ENCODE results near the gene DHX29. TPM values are rescaled to one million over a fixed set of nuclear protein-coding genes. Genes with fewer than 3 reads are reported as not detected.

Gene DHX29
- total RNA-seq, 1 experiment from 2014 or later, result 16.5 TPM

DNA sequence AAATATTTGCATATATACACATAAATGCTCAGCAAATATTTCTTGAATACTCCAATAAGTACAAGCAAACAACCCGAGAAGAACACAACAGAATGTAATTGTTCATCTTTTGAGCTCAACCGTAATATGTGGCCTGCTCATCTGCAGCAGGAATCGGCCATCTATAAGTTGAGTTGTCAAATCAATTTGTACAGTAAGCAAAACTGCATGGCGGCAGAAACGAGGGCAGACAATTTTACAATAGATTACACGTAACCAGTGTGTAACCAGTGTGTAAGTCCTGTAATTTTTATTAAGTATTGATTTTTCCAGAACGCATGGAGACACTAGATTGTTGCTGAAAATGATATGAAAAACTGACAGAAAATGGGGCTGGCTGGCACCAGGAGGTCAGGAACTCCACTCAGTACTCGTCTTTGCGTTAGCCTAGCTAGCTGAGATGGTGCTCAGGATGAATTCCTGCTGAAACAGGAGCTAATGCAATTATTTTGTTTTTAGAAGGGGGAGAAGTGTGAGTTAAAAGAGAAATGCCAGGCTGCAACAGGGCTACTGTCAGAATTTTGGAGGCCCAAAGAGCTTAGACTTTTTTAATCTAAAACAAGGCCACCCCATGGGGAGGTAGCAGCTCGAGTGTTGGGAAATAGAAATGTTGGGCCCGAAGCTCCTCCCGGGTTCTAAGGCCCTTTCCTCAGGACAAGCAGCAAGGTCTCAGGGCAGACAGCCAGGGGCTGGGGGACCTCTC is 682 bp downstream of the DHX29 start:
- Histone ChIP-seq H4K20me1 (ENCODE audit: insufficient read depth) (no peaks in the 10 kb centered on the region), H2AFZ (peak overlapping the region; percentile 92), H3F3A (ENCODE audit: insufficient read depth, low read depth) (peaks cover 16% of the 10 kb centered on the region; the same call in 1 of the 2 replicates), H3K27ac (peak overlapping the region; percentile 85; the same call in 1 of the 2 replicates), H3K4me3 (peak overlapping the region; percentile 96), H3K9me3 (ENCODE audit: insufficient read depth, low read depth) (no peaks in the 10 kb centered on the region), H3K36me3 (ENCODE audit: low read depth) (no peaks in the 10 kb centered on the region), H3K27me3 (ENCODE audit: insufficient read depth, low read depth) (no peaks in the 10 kb centered on the region), H3K9me2 (ENCODE audit: insufficient read depth) (no peaks in the 10 kb centered on the region), H3K4me1 (replicated peaks; ENCODE audit: insufficient read depth) (peaks cover 40% of the 10 kb centered on the region), H3K79me2 (ENCODE audit: low read depth) (peaks cover 83% of the 10 kb centered on the region), H3K4me2 (peak overlapping the region; percentile 82)
- ChIA-PET POLR2A (ENCODE audit: unreplicated experiment) (interaction anchor here (0.6 to 0.7 kb wide), 3 partner anchors 89 to 1603 kb away, joined by 3 to 5 read pairs (median 3); no protein-coding TSS in a partner anchor), CTCF (interaction anchor here (0.7 to 1.2 kb wide), 5 partner anchors 18 to 135 kb away, joined by 3 to 8 read pairs (median 3); partner anchors contain the start of gene CCNO)
- DNase-seq, result no peak
- TF ChIP-seq, protein P1, sequence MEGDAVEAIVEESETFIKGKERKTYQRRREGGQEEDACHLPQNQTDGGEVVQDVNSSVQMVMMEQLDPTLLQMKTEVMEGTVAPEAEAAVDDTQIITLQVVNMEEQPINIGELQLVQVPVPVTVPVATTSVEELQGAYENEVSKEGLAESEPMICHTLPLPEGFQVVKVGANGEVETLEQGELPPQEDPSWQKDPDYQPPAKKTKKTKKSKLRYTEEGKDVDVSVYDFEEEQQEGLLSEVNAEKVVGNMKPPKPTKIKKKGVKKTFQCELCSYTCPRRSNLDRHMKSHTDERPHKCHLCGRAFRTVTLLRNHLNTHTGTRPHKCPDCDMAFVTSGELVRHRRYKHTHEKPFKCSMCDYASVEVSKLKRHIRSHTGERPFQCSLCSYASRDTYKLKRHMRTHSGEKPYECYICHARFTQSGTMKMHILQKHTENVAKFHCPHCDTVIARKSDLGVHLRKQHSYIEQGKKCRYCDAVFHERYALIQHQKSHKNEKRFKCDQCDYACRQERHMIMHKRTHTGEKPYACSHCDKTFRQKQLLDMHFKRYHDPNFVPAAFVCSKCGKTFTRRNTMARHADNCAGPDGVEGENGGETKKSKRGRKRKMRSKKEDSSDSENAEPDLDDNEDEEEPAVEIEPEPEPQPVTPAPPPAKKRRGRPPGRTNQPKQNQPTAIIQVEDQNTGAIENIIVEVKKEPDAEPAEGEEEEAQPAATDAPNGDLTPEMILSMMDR (conservative IDR thresholded peaks at IDR 0.05), result no peak
- no peak for TF ChIP-seq EZH2 (IDR thresholded peaks at IDR 0.05; ENCODE audit: low read depth)
- BruUV-seq (replicated peaks), result no TSS peak
- intact Hi-C loops (cut with micrococcal nuclease; ENCODE audit: unreplicated experiment), result loop anchor here (2.0 kb wide), 2 partner anchors 74 to 134 kb away; partner anchors contain the start of genes CCNO and CDC20B

DNA sequence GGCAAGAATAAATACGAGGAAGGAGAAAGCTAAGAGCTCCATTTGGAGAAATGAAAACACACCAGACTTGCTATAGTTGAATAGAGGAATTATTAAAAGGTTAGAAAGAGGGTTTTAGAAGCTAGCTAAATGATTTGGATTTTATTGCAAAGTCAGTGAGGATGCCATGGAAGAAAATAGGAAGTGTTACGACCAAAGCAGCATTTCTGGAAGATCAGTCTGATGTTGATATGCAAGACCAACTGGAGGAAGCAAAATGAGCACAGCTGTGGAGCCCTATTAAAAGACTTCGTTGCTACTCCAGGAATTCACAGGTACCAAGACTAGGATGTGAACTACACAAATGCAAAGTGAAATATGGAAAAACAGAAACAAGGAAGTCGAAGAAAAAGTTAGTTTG is 2.1 kb downstream of the DHX29 start:
- no peaks in the 10 kb centered on the region for H3K27me3 ChIP-seq (ENCODE audit: insufficient read depth, low read depth)

GRCh38 chr5:55304584-55304983 is 2.9 kb downstream of the DHX29 start:
- BruUV-seq (replicated peaks), result no TSS peak
- no peak overlapping the region for H3K27ac ChIP-seq
- H3K9me3 ChIP-seq (ENCODE audit: insufficient read depth, low read depth), result no peaks in the 10 kb centered on the region
- no peak for DNase-seq
- no peaks in the 10 kb centered on the region for H4K20me1 ChIP-seq (ENCODE audit: insufficient read depth)
- no peaks in the 10 kb centered on the region for H3K9me2 ChIP-seq (ENCODE audit: insufficient read depth)
- H3K4me1 ChIP-seq (replicated peaks; ENCODE audit: insufficient read depth), result peaks cover 34% of the 10 kb centered on the region
- POLR2A ChIA-PET (ENCODE audit: unreplicated experiment), result no interaction called here
- H2AFZ ChIP-seq, result no peak overlapping the region
- no peaks in the 10 kb centered on the region for H3K27me3 ChIP-seq (ENCODE audit: insufficient read depth, low read depth)
- peaks cover 9% of the 10 kb centered on the region; the same call in 1 of the 2 replicates for H3F3A ChIP-seq (ENCODE audit: insufficient read depth, low read depth)
- CTCF ChIA-PET, result no interaction called here
- TF ChIP-seq, protein P1 (conservative IDR thresholded peaks at IDR 0.05), result no peak
- TF ChIP-seq EZH2 (IDR thresholded peaks at IDR 0.05; ENCODE audit: low read depth), result no peak
- no peaks in the 10 kb centered on the region; the same call in 1 of the 2 replicates for H3K36me3 ChIP-seq (ENCODE audit: low read depth)
- peaks cover 65% of the 10 kb centered on the region for H3K79me2 ChIP-seq (ENCODE audit: low read depth)
- H3K4me2 ChIP-seq, result no peak overlapping the region
- H3K4me3 ChIP-seq, result no peak overlapping the region
- intact Hi-C loops (cut with micrococcal nuclease; ENCODE audit: unreplicated experiment), result no loop called here

More for the DNA sequence above, 2.1 kb downstream of the DHX29 start:
- H3K9me2 ChIP-seq (ENCODE audit: insufficient read depth), result no peaks in the 10 kb centered on the region
- peak overlapping the region; percentile 82 for H3K4me2 ChIP-seq
- peaks cover 72% of the 10 kb centered on the region for H3K79me2 ChIP-seq (ENCODE audit: low read depth)
- BruUV-seq (replicated peaks), result no TSS peak
- intact Hi-C loops (cut with micrococcal nuclease; ENCODE audit: unreplicated experiment), result no loop called here
- no peaks in the 10 kb centered on the region; the same call in 1 of the 2 replicates for H3K36me3 ChIP-seq (ENCODE audit: low read depth)
- no peak overlapping the region for H3K27ac ChIP-seq
- no peak for DNase-seq
- no peaks in the 10 kb centered on the region for H4K20me1 ChIP-seq (ENCODE audit: insufficient read depth)
- H2AFZ ChIP-seq, result no peak overlapping the region
- TF ChIP-seq EZH2 (IDR thresholded peaks at IDR 0.05; ENCODE audit: low read depth), result no peak
- TF ChIP-seq, protein P1 (conservative IDR thresholded peaks at IDR 0.05), result no peak
- H3K4me1 ChIP-seq (replicated peaks; ENCODE audit: insufficient read depth), result peaks cover 40% of the 10 kb centered on the region
- ChIA-PET POLR2A (ENCODE audit: unreplicated experiment) (no interaction called here), CTCF (no interaction called here)
- no peaks in the 10 kb centered on the region for H3K9me3 ChIP-seq (ENCODE audit: insufficient read depth, low read depth)
- H3K4me3 ChIP-seq, result peak overlapping the region; percentile 96; the same call in 1 of the 2 replicates
- H3F3A ChIP-seq (ENCODE audit: insufficient read depth, low read depth), result peaks cover 9% of the 10 kb centered on the region; the same call in 1 of the 2 replicates

Data from PC-9 (cell line).